ENCODE results near the gene SRCAP.

DNA sequence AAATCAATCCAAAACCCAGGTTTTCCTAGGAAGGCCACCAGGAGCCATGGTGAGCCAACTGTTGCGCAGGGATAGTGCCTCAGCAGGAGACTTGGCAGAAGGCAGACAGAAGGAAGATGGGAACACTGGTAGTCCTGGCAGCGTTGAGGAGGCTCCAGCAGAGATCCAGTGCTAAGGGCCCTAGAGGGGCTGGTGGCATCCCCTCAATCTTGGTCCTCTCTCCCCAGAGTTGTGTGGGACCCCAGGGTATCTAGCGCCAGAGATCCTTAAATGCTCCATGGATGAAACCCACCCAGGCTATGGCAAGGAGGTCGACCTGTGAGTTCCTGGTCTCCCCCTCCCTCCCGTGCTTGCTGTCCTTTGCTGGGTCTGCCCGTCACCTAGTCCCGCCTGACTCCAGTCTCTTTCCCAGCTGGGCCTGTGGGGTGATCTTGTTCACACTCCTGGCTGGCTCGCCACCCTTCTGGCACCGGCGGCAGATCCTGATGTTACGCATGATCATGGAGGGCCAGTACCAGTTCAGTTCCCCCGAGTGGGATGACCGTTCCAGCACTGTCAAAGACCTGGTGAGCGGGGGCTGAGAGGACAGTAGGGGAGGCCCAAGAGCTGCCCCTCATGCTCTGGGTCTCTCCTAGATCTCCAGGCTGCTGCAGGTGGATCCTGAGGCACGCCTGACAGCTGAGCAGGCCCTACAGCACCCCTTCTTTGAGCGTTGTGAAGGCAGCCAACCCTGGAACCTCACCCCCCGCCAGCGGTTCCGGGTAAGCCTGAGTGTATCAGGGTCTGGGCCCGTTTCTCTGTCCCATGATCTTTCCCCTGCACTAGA is 57.2 kb downstream of the SRCAP start:
- TF ChIP-seq CTCF (IDR thresholded peaks at IDR 0.05) (no peak), POLR2AphosphoS5 (IDR thresholded peaks at IDR 0.05) (no peak), POLR2A (IDR thresholded peaks at IDR 0.05; ENCODE audit: low read depth) (no peak), EP300 (IDR thresholded peaks at IDR 0.05) (no peak)

Data from esophagus muscularis mucosa (tissue), 4 donors.